Kidney (tissue), 14 donors: ENCODE data around the gene TMEM170A. TPM values are rescaled to one million over a fixed set of nuclear protein-coding genes. Genes with fewer than 3 reads are reported as not detected.

Experiments
- DNase-seq, 5 donors: peaks; one replicate each; pipeline ENCODE4 v3.0.0-alpha.2; 2013 to 2020
- FAIRE-seq: peaks from 2 replicates; lab custom pipeline; 2012; peaks lifted over from hg19 to GRCh38; lab: Jason Lieb, UNC
- H3K27ac ChIP-seq, 2 donors: one replicate each; pipeline ENCODE4 v1.7.0; 2013; ENCODE audit warnings: low read depth in 2 of 2, low read length in 2 of 2, inconsistent platforms in 1 of 2
- H3K27me3 ChIP-seq: one replicate; pipeline ENCODE4 v1.7.1; 2013; ENCODE audit warnings: low read length, inconsistent platforms; ENCODE audit not compliant: control insufficient read depth, insufficient read depth
- H3K36me3 ChIP-seq, 3 donors: one replicate each; pipeline versions ENCODE4 v1.7.0 to v1.7.1; 2013; ENCODE audit warnings: low read length in 3 of 3, control low read depth in 1 of 3, inconsistent platforms in 1 of 3; ENCODE audit not compliant: insufficient read depth in 3 of 3, control insufficient read depth in 2 of 3
- H3K4me1 ChIP-seq, 3 donors: one replicate each; pipeline versions ENCODE4 v1.7.0 to v1.7.1; 2013; ENCODE audit warnings: low read length in 3 of 3, inconsistent platforms in 1 of 3, low read depth in 1 of 3; ENCODE audit not compliant: control insufficient read depth in 2 of 3, insufficient read depth in 2 of 3
- H3K4me3 ChIP-seq, 3 donors: one replicate each; pipeline versions ENCODE4 v1.7.0 to v1.8.1; 2013; ENCODE audit warnings: low read length in 3 of 3, control low read depth in 1 of 3, inconsistent platforms in 1 of 3
- H3K9ac ChIP-seq, 3 donors: one replicate each; pipeline versions ENCODE4 v1.7.0 to v1.7.1; 2013; ENCODE audit warnings: low read length in 3 of 3, control low read depth in 1 of 3, inconsistent platforms in 1 of 3
- H3K9me3 ChIP-seq, 3 donors: one replicate each; pipeline versions ENCODE4 v1.7.0 to v1.7.1; 2013; ENCODE audit warnings: low read length in 3 of 3, control low read depth in 1 of 3, inconsistent platforms in 1 of 3; ENCODE audit not compliant: control insufficient read depth in 2 of 3, insufficient read depth in 1 of 3
- CTCF ChIP-seq: IDR thresholded peaks from 3 replicates; pipeline ENCODE4 v1.5.1; 2012; ENCODE audit warnings: mild to moderate bottlenecking, moderate library complexity, borderline replicate concordance; ENCODE audit not compliant: insufficient read depth; ENCODE audit errors: extremely low read depth
- intact Hi-C: fragments of 100-400 bp; cut with DNase I; formaldehyde crosslinking; loops from one replicate; pipeline ENCODE4 v1.11.1; 2022
- polyA plus RNA-seq: library from polyadenylated mRNA; stranded (reverse); fragments of 350-450 nt; fragmentation: Illumina TruSeq; extraction: RNeasy Lipid Tissue Mini Kit (QIAGEN cat#74804); gene quantifications from one replicate; pipeline ENCODE4 v1.2.3, GENCODE V29; 2014; ENCODE audit warnings: low read depth, low replicate concordance; ENCODE audit not compliant: insufficient read depth
- total RNA-seq: library from RNA; stranded (reverse); fragmentation: NEBNext Ultra II Directional; extraction: Animal tissue kit (Norgen Biotek cat#: 25700); gene quantifications from one replicate; pipeline ENCODE4 v1.2.1, GENCODE V29; 2021
- donor health status: control.
- donor health status: control.
- donor health status: control.
- donor health status: control.
- donor health status: control.
- donor health status: DM: yes; HTN: yes; CAD: no.
- donor health status: Normal renal cell carcinoma (clear cell type).

The TMEM170A gene
- total and polyA plus RNA-seq, 2 donors from 2014 or later = 10.2 to 22.8 TPM

GRCh38 chr16:75497558-75497957, 33.1 kb upstream of the TMEM170A start:
- TF ChIP-seq CTCF = no peak
- no peak for FAIRE-seq
- no peaks in the 10 kb centered on the region for H3K9me3 ChIP-seq
- H3K27ac ChIP-seq = no peak overlapping the region
- no peaks in the 10 kb centered on the region for H3K27me3 ChIP-seq
- intact Hi-C loops = no loop called here
- no peak overlapping the region for H3K9ac ChIP-seq
- no peak for DNase-seq
- no peaks in the 10 kb centered on the region for H3K36me3 ChIP-seq
- peaks cover 0 to 8% (median 0%) of the 10 kb centered on the region in 3 donors for H3K4me1 ChIP-seq
- H3K4me3 ChIP-seq = no peak overlapping the region

GRCh38 chr16:75495076-75495674, 30.7 kb upstream of the TMEM170A start, which contains the start of gene CHST6:
Gene CHST6 (minus strand): TSS chr16:75495441. CDS start chr16:75479828, 15,613 bp downstream.
- peak; percentile 51 to 82 (median 70) for DNase-seq
- no peak for TF ChIP-seq CTCF
- Histone ChIP-seq H3K27me3 (no peaks in the 10 kb centered on the region), H3K9ac (no peak within 1 kb of the TSS), H3K4me1 (peaks cover 0 to 8% (median 0%) of the 10 kb centered on the region in 3 donors), H3K9me3 (no peaks in the 10 kb centered on the region), H3K36me3 (no peaks in the 10 kb centered on the region), H3K27ac (no peak within 1 kb of the TSS), H3K4me3 (peak within 1 kb of the TSS in 1 of 3 donors; percentile 43)
- intact Hi-C loops = no loop called here
- FAIRE-seq = no peak

GRCh38 chr16:75494661-75495075, 30.2 kb upstream of the TMEM170A start:
- Histone ChIP-seq H3K27me3 (no peaks in the 10 kb centered on the region), H3K9ac (no peak overlapping the region), H3K27ac (no peak overlapping the region), H3K9me3 (no peaks in the 10 kb centered on the region), H3K4me3 (peak overlapping the region in 1 of 3 donors; percentile 43), H3K4me1 (peaks cover 0 to 8% (median 0%) of the 10 kb centered on the region in 3 donors), H3K36me3 (no peaks in the 10 kb centered on the region)
- intact Hi-C loops = no loop called here
- DNase-seq (peak in 2 of 5 donors; percentile 35 to 74), FAIRE-seq (no peak)
- no peak for TF ChIP-seq CTCF
